Measurements from ENCODE around the gene PLEKHM3.

The PLEKHM3 gene

GRCh38 chr2:208006833-208007232 lies 18.5 kb downstream of the PLEKHM3 start:
- Histone ChIP-seq H3K27me3 (replicated peaks; ENCODE audit: control insufficient read depth, insufficient read depth, low read length) (no peaks in the 10 kb centered on the region), H3K36me3 (ENCODE audit: control insufficient read depth, insufficient read depth, low read length) (no peaks in the 10 kb centered on the region), H3K4me3 (replicated peaks; ENCODE audit: low read depth, low read length) (no peak overlapping the region)
- TF ChIP-seq, protein P1, sequence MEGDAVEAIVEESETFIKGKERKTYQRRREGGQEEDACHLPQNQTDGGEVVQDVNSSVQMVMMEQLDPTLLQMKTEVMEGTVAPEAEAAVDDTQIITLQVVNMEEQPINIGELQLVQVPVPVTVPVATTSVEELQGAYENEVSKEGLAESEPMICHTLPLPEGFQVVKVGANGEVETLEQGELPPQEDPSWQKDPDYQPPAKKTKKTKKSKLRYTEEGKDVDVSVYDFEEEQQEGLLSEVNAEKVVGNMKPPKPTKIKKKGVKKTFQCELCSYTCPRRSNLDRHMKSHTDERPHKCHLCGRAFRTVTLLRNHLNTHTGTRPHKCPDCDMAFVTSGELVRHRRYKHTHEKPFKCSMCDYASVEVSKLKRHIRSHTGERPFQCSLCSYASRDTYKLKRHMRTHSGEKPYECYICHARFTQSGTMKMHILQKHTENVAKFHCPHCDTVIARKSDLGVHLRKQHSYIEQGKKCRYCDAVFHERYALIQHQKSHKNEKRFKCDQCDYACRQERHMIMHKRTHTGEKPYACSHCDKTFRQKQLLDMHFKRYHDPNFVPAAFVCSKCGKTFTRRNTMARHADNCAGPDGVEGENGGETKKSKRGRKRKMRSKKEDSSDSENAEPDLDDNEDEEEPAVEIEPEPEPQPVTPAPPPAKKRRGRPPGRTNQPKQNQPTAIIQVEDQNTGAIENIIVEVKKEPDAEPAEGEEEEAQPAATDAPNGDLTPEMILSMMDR (IDR thresholded peaks at IDR 0.05; ENCODE audit: insufficient read depth, low read length, poor library complexity, severe bottlenecking) = no peak
- DNase-seq (ENCODE audit: extremely low read depth, insufficient read length) = no peak

DNA sequence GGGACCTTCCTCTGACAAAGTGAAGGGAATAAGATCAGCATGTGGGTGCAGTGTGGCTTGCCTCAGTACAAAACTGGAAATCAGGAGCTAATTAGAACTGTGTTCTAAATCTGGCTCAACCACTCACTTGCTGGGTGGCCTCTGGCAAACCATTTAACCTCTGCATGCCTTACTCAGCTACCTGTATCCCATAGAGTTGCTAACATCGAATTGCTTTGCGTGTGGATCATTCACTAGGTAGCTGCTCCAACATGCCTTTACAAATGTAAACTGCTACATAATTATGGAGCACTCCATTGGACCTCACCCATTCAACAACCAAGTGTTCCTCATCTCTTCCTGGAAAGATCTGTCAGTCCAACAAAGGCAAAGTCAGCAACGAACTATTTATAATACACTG lies 19.0 kb downstream of the PLEKHM3 start:
- Histone ChIP-seq H3K4me3 (replicated peaks; ENCODE audit: low read depth, low read length) (no peak overlapping the region), H3K27me3 (replicated peaks; ENCODE audit: control insufficient read depth, insufficient read depth, low read length) (no peaks in the 10 kb centered on the region), H3K36me3 (ENCODE audit: control insufficient read depth, insufficient read depth, low read length) (no peaks in the 10 kb centered on the region)
- no peak for DNase-seq (ENCODE audit: extremely low read depth, insufficient read length)
- TF ChIP-seq, protein P1 (IDR thresholded peaks at IDR 0.05; ENCODE audit: insufficient read depth, low read length, poor library complexity, severe bottlenecking) = no peak

DNA sequence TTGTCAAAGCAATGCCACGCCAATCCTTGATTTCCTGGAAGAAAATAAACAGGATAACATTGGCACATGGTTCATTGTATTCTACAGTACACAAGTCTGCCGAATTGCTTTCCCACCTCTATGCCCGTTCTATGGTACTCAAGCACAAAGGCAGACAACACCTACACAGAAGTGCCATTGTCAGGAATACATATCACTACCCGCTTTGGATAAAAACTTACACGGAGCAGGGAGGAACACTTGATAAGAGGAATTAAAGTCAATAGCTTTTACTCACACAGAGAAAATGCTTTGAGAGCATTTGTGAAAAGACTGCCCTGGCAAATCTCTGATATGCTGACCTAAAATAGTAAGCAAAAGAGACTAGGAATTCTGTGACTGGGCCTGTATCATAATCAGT lies 23.4 kb downstream of the PLEKHM3 start:
- Histone ChIP-seq H3K27me3 (replicated peaks; ENCODE audit: control insufficient read depth, insufficient read depth, low read length) (no peaks in the 10 kb centered on the region), H3K36me3 (ENCODE audit: control insufficient read depth, insufficient read depth, low read length) (no peaks in the 10 kb centered on the region), H3K4me3 (replicated peaks; ENCODE audit: low read depth, low read length) (no peak overlapping the region)
- TF ChIP-seq, protein P1 (IDR thresholded peaks at IDR 0.05; ENCODE audit: insufficient read depth, low read length, poor library complexity, severe bottlenecking) = no peak
- DNase-seq (ENCODE audit: extremely low read depth, insufficient read length) = no peak

DNA sequence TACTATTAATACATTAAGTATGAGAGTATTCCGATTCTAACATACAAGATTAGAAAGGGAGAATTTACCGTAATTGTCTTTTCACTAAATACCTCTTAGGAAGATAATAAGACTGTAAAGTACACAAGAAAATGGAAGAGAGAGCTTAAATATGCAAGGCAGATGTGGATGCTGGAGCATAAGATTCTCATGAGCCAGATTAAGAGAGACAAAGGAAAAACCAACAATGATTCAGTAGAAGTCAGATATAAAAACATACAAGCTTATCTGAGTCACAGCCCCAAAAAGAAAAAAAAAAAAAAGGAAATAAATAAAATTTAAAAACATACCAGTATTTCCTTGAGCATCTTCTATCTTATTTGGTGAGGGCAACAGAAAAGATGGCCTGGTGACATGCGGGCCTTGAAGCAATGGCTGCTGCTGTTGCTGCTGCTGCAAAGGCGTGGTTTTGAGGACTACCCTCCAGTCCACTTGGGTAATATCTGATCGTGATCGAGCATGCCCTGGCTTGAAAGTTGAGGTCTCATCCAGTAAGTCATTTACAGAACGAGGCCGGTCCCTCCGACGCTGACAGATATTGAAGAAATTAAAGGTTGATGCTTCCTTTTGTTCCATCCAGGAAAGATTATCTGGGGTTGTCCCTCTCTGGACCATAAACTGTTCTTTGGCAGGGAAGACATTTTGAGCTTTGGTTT lies 24.5 kb downstream of the PLEKHM3 start:
- TF ChIP-seq, protein P1 (IDR thresholded peaks at IDR 0.05; ENCODE audit: insufficient read depth, low read length, poor library complexity, severe bottlenecking) = no peak
- DNase-seq (ENCODE audit: extremely low read depth, insufficient read length) = no peak
- Histone ChIP-seq H3K4me3 (replicated peaks; ENCODE audit: low read depth, low read length) (no peak overlapping the region), H3K27me3 (replicated peaks; ENCODE audit: control insufficient read depth, insufficient read depth, low read length) (no peaks in the 10 kb centered on the region), H3K36me3 (ENCODE audit: control insufficient read depth, insufficient read depth, low read length) (no peaks in the 10 kb centered on the region)

- H3K27me3 ChIP-seq (replicated peaks; ENCODE audit: control insufficient read depth, insufficient read depth, low read length) = no peaks in the 10 kb centered on the region
- TF ChIP-seq, protein P1 (IDR thresholded peaks at IDR 0.05; ENCODE audit: insufficient read depth, low read length, poor library complexity, severe bottlenecking) = no peak
- DNase-seq (ENCODE audit: extremely low read depth, insufficient read length) = no peak
- H3K36me3 ChIP-seq (ENCODE audit: control insufficient read depth, insufficient read depth, low read length) = no peaks in the 10 kb centered on the region
- H3K4me3 ChIP-seq (replicated peaks; ENCODE audit: low read depth, low read length) = no peak overlapping the region
These were observed 28.5 kb downstream of the PLEKHM3 start for GRCh38 chr2:207996848-207997247.

DNA sequence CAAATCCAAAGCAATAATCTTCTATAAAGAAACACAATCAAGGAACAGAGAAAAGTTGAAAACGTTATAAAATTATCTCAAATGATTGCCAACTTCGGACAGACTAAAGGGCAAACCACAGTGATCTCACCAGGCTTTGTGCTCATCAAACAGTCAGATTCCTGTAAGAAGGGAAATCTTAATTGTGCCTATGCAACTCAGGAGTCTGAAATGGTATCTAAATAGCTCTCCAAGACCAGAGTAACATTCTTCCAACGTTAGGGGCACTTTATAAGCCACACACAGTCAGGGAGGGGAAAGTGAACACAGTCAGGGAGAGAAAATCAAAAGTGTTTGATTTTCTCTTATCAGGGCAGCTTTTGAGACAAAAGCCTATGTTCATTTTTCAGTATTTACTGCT lies 29.4 kb downstream of the PLEKHM3 start:
- H3K4me3 ChIP-seq (replicated peaks; ENCODE audit: low read depth, low read length) = no peak overlapping the region
- TF ChIP-seq, protein P1 (IDR thresholded peaks at IDR 0.05; ENCODE audit: insufficient read depth, low read length, poor library complexity, severe bottlenecking) = no peak
- DNase-seq (ENCODE audit: extremely low read depth, insufficient read length) = no peak
- H3K27me3 ChIP-seq (replicated peaks; ENCODE audit: control insufficient read depth, insufficient read depth, low read length) = no peaks in the 10 kb centered on the region
- H3K36me3 ChIP-seq (ENCODE audit: control insufficient read depth, insufficient read depth, low read length) = no peaks in the 10 kb centered on the region

Data from GM06990 (cell line).